ENCODE data around the gene STXBP1. TPM values are rescaled to one million over a fixed set of nuclear protein-coding genes. Genes with fewer than 3 reads are reported as not detected.

Gene STXBP1
- total and polyA plus RNA-seq, 4 donors = 19.2 to 65.8 (median 46.7) TPM

GRCh38 chr9:127673234-127673633, 61.2 kb downstream of the STXBP1 start:
- no peaks in the 10 kb centered on the region for H3K4me1 ChIP-seq (ENCODE audit: control insufficient read depth in 5 of 5, insufficient read depth in 5 of 5, low read length in 5 of 5)
- TF ChIP-seq, protein P1, sequence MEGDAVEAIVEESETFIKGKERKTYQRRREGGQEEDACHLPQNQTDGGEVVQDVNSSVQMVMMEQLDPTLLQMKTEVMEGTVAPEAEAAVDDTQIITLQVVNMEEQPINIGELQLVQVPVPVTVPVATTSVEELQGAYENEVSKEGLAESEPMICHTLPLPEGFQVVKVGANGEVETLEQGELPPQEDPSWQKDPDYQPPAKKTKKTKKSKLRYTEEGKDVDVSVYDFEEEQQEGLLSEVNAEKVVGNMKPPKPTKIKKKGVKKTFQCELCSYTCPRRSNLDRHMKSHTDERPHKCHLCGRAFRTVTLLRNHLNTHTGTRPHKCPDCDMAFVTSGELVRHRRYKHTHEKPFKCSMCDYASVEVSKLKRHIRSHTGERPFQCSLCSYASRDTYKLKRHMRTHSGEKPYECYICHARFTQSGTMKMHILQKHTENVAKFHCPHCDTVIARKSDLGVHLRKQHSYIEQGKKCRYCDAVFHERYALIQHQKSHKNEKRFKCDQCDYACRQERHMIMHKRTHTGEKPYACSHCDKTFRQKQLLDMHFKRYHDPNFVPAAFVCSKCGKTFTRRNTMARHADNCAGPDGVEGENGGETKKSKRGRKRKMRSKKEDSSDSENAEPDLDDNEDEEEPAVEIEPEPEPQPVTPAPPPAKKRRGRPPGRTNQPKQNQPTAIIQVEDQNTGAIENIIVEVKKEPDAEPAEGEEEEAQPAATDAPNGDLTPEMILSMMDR (IDR thresholded peaks at IDR 0.05; ENCODE audit: control extremely low read depth, extremely low read depth) = no peak
- no peak overlapping the region for H3K4me3 ChIP-seq
- H3K9me3 ChIP-seq (ENCODE audit: control insufficient read depth in 4 of 4, insufficient read depth in 3 of 4, low read length in 3 of 4) = no peaks in the 10 kb centered on the region
- no peak for ATAC-seq (ENCODE audit: insufficient read depth, low FRiP score)
- no peak for DNase-seq
- H3K9ac ChIP-seq (ENCODE audit: insufficient read depth in 1 of 2, low read length in 2 of 2) = no peak overlapping the region
- WGBS, 2 donors = 89 to 90% methylated on average over 7 of the region's 7 CpGs
- no peaks in the 10 kb centered on the region for H3K27me3 ChIP-seq (ENCODE audit: control insufficient read depth in 3 of 3, insufficient read depth in 3 of 3, low read length in 2 of 3)
- H3K27ac ChIP-seq (ENCODE audit: low read depth in 1 of 2, low read length in 1 of 2) = no peak overlapping the region
- H3K36me3 ChIP-seq (ENCODE audit: control insufficient read depth in 4 of 4, insufficient read depth in 4 of 4, low read length in 4 of 4) = peaks cover 12 to 34% (median 27%) of the 10 kb centered on the region in 4 donors

DNA sequence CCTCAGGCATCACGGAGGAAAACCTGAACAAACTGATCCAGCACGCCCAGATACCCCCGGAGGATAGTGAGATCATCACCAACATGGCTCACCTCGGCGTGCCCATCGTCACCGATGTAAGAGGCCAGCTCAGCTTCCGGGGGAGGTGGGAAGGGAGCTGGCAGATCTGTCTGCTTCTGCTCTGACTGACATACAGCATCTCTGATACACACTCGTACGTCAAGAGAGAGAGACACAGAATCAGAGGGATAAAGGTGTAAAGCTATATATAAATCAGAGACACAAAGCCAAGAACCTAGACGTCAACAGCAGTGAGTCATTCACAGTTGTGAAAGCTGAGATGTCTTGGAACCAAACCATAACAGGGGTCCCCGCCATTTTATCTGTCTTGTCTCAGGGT, 64.6 kb downstream of the STXBP1 start:
- H3K4me1 ChIP-seq (ENCODE audit: control insufficient read depth in 5 of 5, insufficient read depth in 5 of 5, low read length in 5 of 5) = no peaks in the 10 kb centered on the region
- no peak overlapping the region for H3K9ac ChIP-seq (ENCODE audit: insufficient read depth in 1 of 2, low read length in 2 of 2)
- H3K9me3 ChIP-seq (ENCODE audit: control insufficient read depth in 4 of 4, insufficient read depth in 3 of 4, low read length in 3 of 4) = no peaks in the 10 kb centered on the region
- H3K27me3 ChIP-seq (ENCODE audit: control insufficient read depth in 3 of 3, insufficient read depth in 3 of 3, low read length in 2 of 3) = no peaks in the 10 kb centered on the region
- H3K4me3 ChIP-seq = no peak overlapping the region
- TF ChIP-seq, protein P1 (IDR thresholded peaks at IDR 0.05; ENCODE audit: control extremely low read depth, extremely low read depth) = no peak
- ATAC-seq (ENCODE audit: insufficient read depth, low FRiP score) = no peak
- H3K36me3 ChIP-seq (ENCODE audit: control insufficient read depth in 4 of 4, insufficient read depth in 4 of 4, low read length in 4 of 4) = peaks cover 16 to 55% (median 29%) of the 10 kb centered on the region in 4 donors
- WGBS, 2 donors = 94 to 95% methylated on average over 12 of the region's 12 CpGs
- DNase-seq = no peak
- H3K27ac ChIP-seq (ENCODE audit: low read depth in 1 of 2, low read length in 1 of 2) = no peak overlapping the region

GRCh38 chr9:127679506-127679905, 67.4 kb downstream of the STXBP1 start:
- peaks cover 11 to 69% (median 32%) of the 10 kb centered on the region in 4 donors for H3K36me3 ChIP-seq (ENCODE audit: control insufficient read depth in 4 of 4, insufficient read depth in 4 of 4, low read length in 4 of 4)
- no peaks in the 10 kb centered on the region for H3K9me3 ChIP-seq (ENCODE audit: control insufficient read depth in 4 of 4, insufficient read depth in 3 of 4, low read length in 3 of 4)
- no peak for DNase-seq
- no peak for ATAC-seq (ENCODE audit: insufficient read depth, low FRiP score)
- no peaks in the 10 kb centered on the region for H3K4me1 ChIP-seq (ENCODE audit: control insufficient read depth in 5 of 5, insufficient read depth in 5 of 5, low read length in 5 of 5)
- H3K4me3 ChIP-seq = no peak overlapping the region
- no peaks in the 10 kb centered on the region for H3K27me3 ChIP-seq (ENCODE audit: control insufficient read depth in 3 of 3, insufficient read depth in 3 of 3, low read length in 2 of 3)
- TF ChIP-seq, protein P1 (IDR thresholded peaks at IDR 0.05; ENCODE audit: control extremely low read depth, extremely low read depth) = no peak
- H3K27ac ChIP-seq (ENCODE audit: low read depth in 1 of 2, low read length in 1 of 2) = no peak overlapping the region
- 89 to 92% methylated on average over 2 of the region's 2 CpGs for WGBS, 2 donors
- H3K9ac ChIP-seq (ENCODE audit: insufficient read depth in 1 of 2, low read length in 2 of 2) = no peak overlapping the region

DNA sequence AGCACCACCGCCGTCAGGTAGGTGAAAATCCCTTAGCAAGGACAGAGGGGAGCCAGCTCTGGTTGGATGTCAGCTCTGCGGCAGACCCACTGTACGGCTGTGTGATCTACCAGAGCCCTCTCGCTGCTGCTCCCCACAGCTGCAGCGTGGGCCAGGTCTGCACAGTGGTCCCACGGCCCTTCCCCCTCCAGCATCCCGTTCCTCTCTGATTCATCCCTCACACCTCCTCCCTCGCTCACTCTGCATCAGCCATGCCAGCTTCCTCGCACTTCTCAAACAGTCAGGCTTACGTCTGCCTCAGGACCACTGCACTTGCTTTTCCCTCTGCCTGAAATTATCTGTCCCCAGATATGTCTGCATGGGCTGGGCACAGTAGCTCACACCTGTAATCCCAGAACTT, 68.1 kb downstream of the STXBP1 start:
- no peaks in the 10 kb centered on the region for H3K4me1 ChIP-seq (ENCODE audit: control insufficient read depth in 5 of 5, insufficient read depth in 5 of 5, low read length in 5 of 5)
- no peak overlapping the region for H3K27ac ChIP-seq (ENCODE audit: low read depth in 1 of 2, low read length in 1 of 2)
- TF ChIP-seq, protein P1 (IDR thresholded peaks at IDR 0.05; ENCODE audit: control extremely low read depth, extremely low read depth) = no peak
- H3K36me3 ChIP-seq (ENCODE audit: control insufficient read depth in 4 of 4, insufficient read depth in 4 of 4, low read length in 4 of 4) = peaks cover 11 to 71% (median 34%) of the 10 kb centered on the region in 4 donors
- 92 to 95% methylated on average over 11 of the region's 11 CpGs for WGBS, 2 donors
- no peaks in the 10 kb centered on the region for H3K9me3 ChIP-seq (ENCODE audit: control insufficient read depth in 4 of 4, insufficient read depth in 3 of 4, low read length in 3 of 4)
- H3K4me3 ChIP-seq = no peak overlapping the region
- H3K9ac ChIP-seq (ENCODE audit: insufficient read depth in 1 of 2, low read length in 2 of 2) = no peak overlapping the region
- H3K27me3 ChIP-seq (ENCODE audit: control insufficient read depth in 3 of 3, insufficient read depth in 3 of 3, low read length in 2 of 3) = no peaks in the 10 kb centered on the region
- no peak for DNase-seq
- no peak for ATAC-seq (ENCODE audit: insufficient read depth, low FRiP score)
